DMS79 (cell line): Measurements from ENCODE around the gene NCOR2.
A peak's percentile ranks its signal among the peaks of the same experiment; 100 is the strongest.

Source experiments
- DNase-seq: peaks from one replicate; lab custom pipeline; 2025; lab: John Stamatoyannopoulos, UW

Gene NCOR2

GRCh38 chr12:124559182-124560017 lies 8.0 kb downstream of the NCOR2 start:
- no peak for DNase-seq

GRCh38 chr12:124558313-124558712 lies 9.1 kb downstream of the NCOR2 start:
- no peak for DNase-seq

GRCh38 chr12:124557518-124558223 lies 9.7 kb downstream of the NCOR2 start:
- DNase-seq, result no peak

- no peak for DNase-seq
Observed at GRCh38 chr12:124556896-124557501, 10.4 kb downstream of the NCOR2 start.

GRCh38 chr12:124556074-124556466 lies 11.3 kb downstream of the NCOR2 start:
- DNase-seq, result no peak

GRCh38 chr12:124555168-124556073 lies 12.0 kb downstream of the NCOR2 start:
- no peak for DNase-seq

- DNase-seq, result no peak
Observed at GRCh38 chr12:124554429-124555029, 12.9 kb downstream of the NCOR2 start.

GRCh38 chr12:124553862-124554428 lies 13.5 kb downstream of the NCOR2 start:
- DNase-seq, result no peak

- DNase-seq, result peak; percentile 64
Observed at GRCh38 chr12:124551268-124552144, 15.9 kb downstream of the NCOR2 start.

- no peak for DNase-seq
Observed at GRCh38 chr12:124550123-124551089, 17.0 kb downstream of the NCOR2 start.

GRCh38 chr12:124549629-124550028 lies 17.8 kb downstream of the NCOR2 start:
- no peak for DNase-seq

GRCh38 chr12:124548854-124549378 lies 18.5 kb downstream of the NCOR2 start:
- no peak for DNase-seq

- DNase-seq, result no peak
Observed at GRCh38 chr12:124547626-124548025, 19.8 kb downstream of the NCOR2 start.

- DNase-seq, result no peak
Observed at GRCh38 chr12:124545508-124546418, 21.6 kb downstream of the NCOR2 start.

GRCh38 chr12:124544983-124545382 lies 22.4 kb downstream of the NCOR2 start:
- no peak for DNase-seq

- DNase-seq, result no peak
Observed at GRCh38 chr12:124544311-124544970, 23.0 kb downstream of the NCOR2 start.
